Body of pancreas (tissue), 4 donors: ENCODE measurements around the gene MGMT.

Source experiments
- POLR2A ChIP-seq, 3 donors: fragments of 450-650 bp; IDR thresholded peaks; one replicate each; pipeline ENCODE4 v1.6.1; 2016; ENCODE audit warnings: antibody characterized with exemption in 3 of 3, mild to moderate bottlenecking in 2 of 3
- TF ChIP-seq, protein P1 (sequence below), 7 experiments: fragments of 450-650 bp in 4 of 7; fragments of 200-600 bp in 3 of 7; sonication (generic) in 3 of 7; IDR thresholded peaks; one replicate each; pipeline ENCODE4 v1.5.1; 2016 to 2019; ENCODE audit warnings: antibody characterized with exemption in 7 of 7

- TF ChIP-seq, protein P1, sequence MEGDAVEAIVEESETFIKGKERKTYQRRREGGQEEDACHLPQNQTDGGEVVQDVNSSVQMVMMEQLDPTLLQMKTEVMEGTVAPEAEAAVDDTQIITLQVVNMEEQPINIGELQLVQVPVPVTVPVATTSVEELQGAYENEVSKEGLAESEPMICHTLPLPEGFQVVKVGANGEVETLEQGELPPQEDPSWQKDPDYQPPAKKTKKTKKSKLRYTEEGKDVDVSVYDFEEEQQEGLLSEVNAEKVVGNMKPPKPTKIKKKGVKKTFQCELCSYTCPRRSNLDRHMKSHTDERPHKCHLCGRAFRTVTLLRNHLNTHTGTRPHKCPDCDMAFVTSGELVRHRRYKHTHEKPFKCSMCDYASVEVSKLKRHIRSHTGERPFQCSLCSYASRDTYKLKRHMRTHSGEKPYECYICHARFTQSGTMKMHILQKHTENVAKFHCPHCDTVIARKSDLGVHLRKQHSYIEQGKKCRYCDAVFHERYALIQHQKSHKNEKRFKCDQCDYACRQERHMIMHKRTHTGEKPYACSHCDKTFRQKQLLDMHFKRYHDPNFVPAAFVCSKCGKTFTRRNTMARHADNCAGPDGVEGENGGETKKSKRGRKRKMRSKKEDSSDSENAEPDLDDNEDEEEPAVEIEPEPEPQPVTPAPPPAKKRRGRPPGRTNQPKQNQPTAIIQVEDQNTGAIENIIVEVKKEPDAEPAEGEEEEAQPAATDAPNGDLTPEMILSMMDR (IDR thresholded peaks at IDR 0.05): no peak
- TF ChIP-seq POLR2A (IDR thresholded peaks at IDR 0.05): no peak
Measured at GRCh38 chr10:129693382-129693781, 226.3 kb downstream of the MGMT start.
